ENCODE data around the gene CREG2.
"Not testable (repeated sequence)": the region's sequence is repeated elsewhere in the genome, so short reads cannot be mapped to it uniquely, and the experiment has no call there.

CREG2 gene

GRCh38 chr2:101341901-101342624, 45.2 kb downstream of the CREG2 start:
- peak; percentile 30 for DNase-seq (ENCODE audit: low read depth)

- DNase-seq (ENCODE audit: low read depth), result no peak
These were observed 45.9 kb downstream of the CREG2 start for GRCh38 chr2:101341421-101341820.

GRCh38 chr2:101340141-101340551, 47.2 kb downstream of the CREG2 start:
- DNase-seq (ENCODE audit: low read depth), result no peak

- DNase-seq (ENCODE audit: low read depth), result no peak
These were observed 47.9 kb downstream of the CREG2 start for GRCh38 chr2:101339266-101339880.

- no peak for DNase-seq (ENCODE audit: low read depth)
These were observed 49.4 kb downstream of the CREG2 start for GRCh38 chr2:101337877-101338276.

- no peak for DNase-seq (ENCODE audit: low read depth)
These were observed 54.2 kb downstream of the CREG2 start for GRCh38 chr2:101332885-101333766.

- DNase-seq (ENCODE audit: low read depth), result no peak
These were observed 56.1 kb downstream of the CREG2 start for GRCh38 chr2:101331202-101331601.

GRCh38 chr2:101330253-101330933, 56.9 kb downstream of the CREG2 start:
- no peak for DNase-seq (ENCODE audit: low read depth)

GRCh38 chr2:101329026-101329425, 58.3 kb downstream of the CREG2 start:
- peak; percentile 46 for DNase-seq (ENCODE audit: low read depth)

- DNase-seq (ENCODE audit: low read depth), result no peak
These were observed 58.8 kb downstream of the CREG2 start for GRCh38 chr2:101328474-101329007.

GRCh38 chr2:101327863-101328394, 59.4 kb downstream of the CREG2 start:
- no peak for DNase-seq (ENCODE audit: low read depth)

- no peak for DNase-seq (ENCODE audit: low read depth)
These were observed 61.9 kb downstream of the CREG2 start for GRCh38 chr2:101325425-101325824.

- not testable (repeated sequence) for DNase-seq (ENCODE audit: low read depth)
These were observed 70.7 kb downstream of the CREG2 start for GRCh38 chr2:101316568-101316967.

- DNase-seq (ENCODE audit: low read depth), result no peak
These were observed 75.6 kb downstream of the CREG2 start for GRCh38 chr2:101311696-101312017.

- DNase-seq (ENCODE audit: low read depth), result no peak
These were observed 76.2 kb downstream of the CREG2 start for GRCh38 chr2:101310834-101311695.

- no peak for DNase-seq (ENCODE audit: low read depth)
These were observed 77.0 kb downstream of the CREG2 start for GRCh38 chr2:101310090-101310833.

- peak; percentile 86 for DNase-seq (ENCODE audit: low read depth)
These were observed 78.7 kb downstream of the CREG2 start, which contains the start of gene RNF149 for GRCh38 chr2:101308432-101309210. Gene RNF149, minus strand, starts transcription at chr2:101308701. Its CDS starts 113 bp downstream, at chr2:101308588.

- no peak for DNase-seq (ENCODE audit: low read depth)
These were observed 79.3 kb downstream of the CREG2 start for GRCh38 chr2:101307950-101308431.

- DNase-seq (ENCODE audit: low read depth), result no peak
These were observed 79.8 kb downstream of the CREG2 start for GRCh38 chr2:101307503-101307902.

Data from T-helper 22 cell (primary cell).